Left ventricle myocardium inferior (tissue), 1 donor: Measurements from ENCODE around the gene UBN2. TPM values are rescaled to one million over a fixed set of nuclear protein-coding genes. Genes with fewer than 3 reads are reported as not detected.
"Not testable (repeated sequence)": the region's sequence is repeated elsewhere in the genome, so short reads cannot be mapped to it uniquely, and the experiment has no call there.

Experiments used
- DNase-seq: peaks from one replicate; pipeline ENCODE4 v3.0.0-alpha.2; 2020
- H3K27ac ChIP-seq: fragments of 200-600 bp; replicated peaks from 2 replicates; pipeline ENCODE4 v1.8.0; 2021
- H3K27me3 ChIP-seq: fragments of 200-600 bp; 2 replicates; pipeline ENCODE4 v1.8.0; 2021; ENCODE audit warnings: low read depth
- H3K36me3 ChIP-seq: fragments of 200-600 bp; 2 replicates; pipeline ENCODE4 v1.8.0; 2021
- H3K4me1 ChIP-seq: fragments of 200-600 bp; 2 replicates; pipeline ENCODE4 v1.8.0; 2021
- H3K4me3 ChIP-seq: fragments of 200-600 bp; 2 replicates; pipeline ENCODE4 v1.8.0; 2021; ENCODE audit warnings: mild to moderate bottlenecking, moderate library complexity
- H3K9me3 ChIP-seq: fragments of 200-600 bp; replicated peaks from 2 replicates; pipeline ENCODE4 v1.8.0; 2021
- intact Hi-C: fragments of 100-400 bp; cut with micrococcal nuclease; formaldehyde crosslinking; loops from one replicate; pipeline ENCODE4 v1.11.0; 2022
- total RNA-seq: library from RNA; stranded (reverse); fragmentation: NEBNext Ultra II Directional; extraction: Animal tissue kit (Norgen Biotek cat#: 25700); gene quantifications from one replicate; pipeline ENCODE4 v1.2.1, GENCODE V29; 2021
- TF ChIP-seq, protein P1 (sequence below): fragments of 200-600 bp; IDR thresholded peaks from 2 replicates; pipeline ENCODE4 v1.8.0; 2021; ENCODE audit warnings: antibody characterized with exemption, mild to moderate bottlenecking, borderline replicate concordance
- donor health status: DM: no; HTN: yes; CAD: no; lungs with severe emphysema.

The UBN2 gene
- total RNA-seq, 1 donor from 2014 or later: 14.4 TPM

DNA sequence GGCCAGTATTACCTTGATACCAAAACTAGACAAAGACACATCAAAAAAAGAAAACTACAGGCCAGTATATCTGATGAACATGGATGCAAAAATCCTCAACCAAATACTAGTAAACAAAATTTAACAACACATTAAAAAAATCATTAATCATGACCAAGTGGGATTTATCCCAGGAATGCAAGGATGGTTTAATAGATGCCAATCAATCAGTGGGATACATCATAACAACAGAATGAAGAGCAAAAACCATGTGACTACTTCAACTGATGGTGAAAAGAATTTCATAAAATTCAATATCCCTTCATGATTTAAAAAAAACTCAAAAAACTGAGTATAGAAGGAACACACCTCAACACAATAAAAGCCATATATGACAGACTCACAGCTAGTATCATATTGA is 25.2 kb upstream of the UBN2 start:
- TF ChIP-seq, protein P1, sequence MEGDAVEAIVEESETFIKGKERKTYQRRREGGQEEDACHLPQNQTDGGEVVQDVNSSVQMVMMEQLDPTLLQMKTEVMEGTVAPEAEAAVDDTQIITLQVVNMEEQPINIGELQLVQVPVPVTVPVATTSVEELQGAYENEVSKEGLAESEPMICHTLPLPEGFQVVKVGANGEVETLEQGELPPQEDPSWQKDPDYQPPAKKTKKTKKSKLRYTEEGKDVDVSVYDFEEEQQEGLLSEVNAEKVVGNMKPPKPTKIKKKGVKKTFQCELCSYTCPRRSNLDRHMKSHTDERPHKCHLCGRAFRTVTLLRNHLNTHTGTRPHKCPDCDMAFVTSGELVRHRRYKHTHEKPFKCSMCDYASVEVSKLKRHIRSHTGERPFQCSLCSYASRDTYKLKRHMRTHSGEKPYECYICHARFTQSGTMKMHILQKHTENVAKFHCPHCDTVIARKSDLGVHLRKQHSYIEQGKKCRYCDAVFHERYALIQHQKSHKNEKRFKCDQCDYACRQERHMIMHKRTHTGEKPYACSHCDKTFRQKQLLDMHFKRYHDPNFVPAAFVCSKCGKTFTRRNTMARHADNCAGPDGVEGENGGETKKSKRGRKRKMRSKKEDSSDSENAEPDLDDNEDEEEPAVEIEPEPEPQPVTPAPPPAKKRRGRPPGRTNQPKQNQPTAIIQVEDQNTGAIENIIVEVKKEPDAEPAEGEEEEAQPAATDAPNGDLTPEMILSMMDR: no peak
- H3K36me3 ChIP-seq: no peaks in the 10 kb centered on the region
- H3K9me3 ChIP-seq: peaks cover 41% of the 10 kb centered on the region
- no peak overlapping the region for H3K27ac ChIP-seq
- no peaks in the 10 kb centered on the region for H3K27me3 ChIP-seq
- intact Hi-C loops: no loop called here
- no peak overlapping the region for H3K4me3 ChIP-seq
- no peaks in the 10 kb centered on the region for H3K4me1 ChIP-seq
- no peak for DNase-seq

DNA sequence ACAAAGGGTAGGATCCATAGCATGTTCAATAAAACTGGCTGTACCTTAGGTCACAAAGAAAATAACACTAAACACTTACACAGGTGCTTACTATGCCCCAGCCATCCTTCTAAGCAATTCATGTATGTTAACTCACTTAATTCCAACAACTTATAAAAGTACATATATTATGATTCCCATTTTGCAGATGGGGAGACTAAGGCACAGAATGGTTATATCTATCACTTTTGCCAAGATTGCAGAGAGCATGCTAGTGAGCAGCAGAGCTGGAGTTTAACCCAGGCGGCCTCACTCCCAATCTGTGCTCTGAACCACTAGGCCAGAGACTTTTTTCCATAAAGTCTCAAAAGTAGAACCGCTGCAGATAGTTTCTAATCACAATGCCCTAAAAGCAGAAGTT is 18.9 kb upstream of the UBN2 start:
- H3K27me3 ChIP-seq: no peaks in the 10 kb centered on the region
- H3K9me3 ChIP-seq: peaks cover 20% of the 10 kb centered on the region
- DNase-seq: no peak
- H3K4me1 ChIP-seq: no peaks in the 10 kb centered on the region
- no peak overlapping the region for H3K27ac ChIP-seq
- H3K4me3 ChIP-seq: no peak overlapping the region
- TF ChIP-seq, protein P1: no peak
- H3K36me3 ChIP-seq: no peaks in the 10 kb centered on the region
- intact Hi-C loops: no loop called here

DNA sequence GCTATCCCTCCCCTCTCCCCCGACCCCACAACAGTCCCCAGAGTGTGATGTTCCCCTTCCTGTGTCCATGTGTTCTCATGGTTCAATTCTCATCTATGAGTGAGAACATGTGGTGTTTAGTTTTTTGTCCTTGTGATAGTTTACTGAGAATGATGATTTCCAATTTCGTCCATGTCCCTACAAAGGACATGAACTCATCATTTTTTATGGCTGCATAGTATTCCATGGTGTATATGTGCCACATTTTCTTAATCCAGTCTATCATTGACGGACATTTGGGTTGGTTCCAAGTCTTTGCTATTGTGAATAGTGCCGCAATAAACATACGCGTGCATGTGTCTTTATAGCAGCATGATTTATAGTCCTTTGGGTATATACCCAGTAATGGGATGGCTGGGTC is 17.5 kb upstream of the UBN2 start:
- H3K4me1 ChIP-seq, H3K27me3 ChIP-seq, DNase-seq, H3K36me3 ChIP-seq, intact Hi-C loops, H3K27ac ChIP-seq, H3K4me3 ChIP-seq: not testable (repeated sequence)
- H3K9me3 ChIP-seq: peaks cover 17% of the 10 kb centered on the region

DNA sequence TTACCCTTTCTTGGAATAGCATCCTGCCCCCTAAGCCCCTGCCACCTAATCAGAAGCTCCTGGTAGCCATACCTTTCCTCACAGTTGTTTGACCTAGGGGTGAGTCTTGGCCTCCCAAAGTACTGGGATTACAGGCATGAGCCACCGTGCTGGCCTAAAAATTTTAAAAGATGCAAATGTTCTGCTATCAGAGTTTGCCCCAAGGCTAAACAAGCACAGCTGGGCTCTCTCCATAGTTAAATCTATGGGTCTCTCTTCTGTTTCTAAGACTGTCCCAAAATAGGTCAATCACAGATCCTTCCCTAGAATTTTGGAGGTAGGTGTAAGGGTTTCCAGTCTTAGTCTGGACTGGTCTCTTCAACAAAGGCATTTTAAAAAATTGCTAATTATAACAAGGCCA is 12.9 kb upstream of the UBN2 start:
- Histone ChIP-seq H3K4me1 (no peaks in the 10 kb centered on the region), H3K4me3 (no peak overlapping the region), H3K9me3 (no peaks in the 10 kb centered on the region), H3K36me3 (no peaks in the 10 kb centered on the region), H3K27ac (no peak overlapping the region), H3K27me3 (no peaks in the 10 kb centered on the region)
- TF ChIP-seq, protein P1: no peak
- intact Hi-C loops: no loop called here
- DNase-seq: no peak

DNA sequence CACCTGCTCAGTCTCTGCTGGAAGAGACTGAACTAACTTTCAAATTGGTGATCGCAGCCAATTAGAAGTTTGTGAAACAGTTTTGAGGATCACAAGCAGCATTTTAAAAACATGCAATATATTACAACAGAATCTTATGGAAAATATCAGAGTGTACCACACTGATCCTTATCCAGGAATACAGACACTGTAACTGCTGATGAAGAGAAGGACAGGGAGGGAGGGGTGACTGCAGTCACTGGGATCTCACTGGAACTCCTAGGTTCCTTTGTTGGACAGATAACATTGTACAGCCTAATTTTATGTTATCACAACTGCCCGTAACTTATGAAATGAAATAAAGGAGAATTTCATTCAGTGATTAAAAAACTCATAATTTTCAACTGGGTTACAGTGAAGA is 6.8 kb upstream of the UBN2 start:
- DNase-seq: no peak
- TF ChIP-seq, protein P1: no peak
- no peaks in the 10 kb centered on the region for H3K4me1 ChIP-seq
- no peak overlapping the region for H3K27ac ChIP-seq
- intact Hi-C loops: no loop called here
- H3K4me3 ChIP-seq: no peak overlapping the region
- no peaks in the 10 kb centered on the region for H3K36me3 ChIP-seq
- no peaks in the 10 kb centered on the region for H3K9me3 ChIP-seq
- no peaks in the 10 kb centered on the region for H3K27me3 ChIP-seq

DNA sequence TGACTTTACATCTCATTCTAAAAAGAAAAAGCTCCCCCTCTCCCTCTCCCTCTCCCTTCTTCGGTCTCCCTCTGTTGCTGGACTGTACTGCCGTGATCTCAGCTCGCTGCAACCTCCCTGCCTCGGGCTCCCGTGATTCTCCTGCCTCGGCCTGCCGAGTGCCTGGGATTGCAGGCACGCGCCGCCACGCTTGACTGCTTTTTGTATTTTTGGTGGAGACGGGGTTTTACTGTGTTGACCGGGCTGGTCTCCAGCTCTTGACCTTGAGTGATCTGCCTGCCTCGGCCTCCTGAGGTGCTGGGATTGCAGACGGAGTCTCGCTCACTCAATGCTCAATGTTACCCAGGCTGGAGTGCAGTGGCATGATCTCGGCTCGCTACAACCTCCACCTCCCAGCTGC is 6.2 kb upstream of the UBN2 start:
- intact Hi-C loops, H3K4me1 ChIP-seq, H3K27me3 ChIP-seq, H3K36me3 ChIP-seq, H3K4me3 ChIP-seq, H3K9me3 ChIP-seq, H3K27ac ChIP-seq, DNase-seq: not testable (repeated sequence)

DNA sequence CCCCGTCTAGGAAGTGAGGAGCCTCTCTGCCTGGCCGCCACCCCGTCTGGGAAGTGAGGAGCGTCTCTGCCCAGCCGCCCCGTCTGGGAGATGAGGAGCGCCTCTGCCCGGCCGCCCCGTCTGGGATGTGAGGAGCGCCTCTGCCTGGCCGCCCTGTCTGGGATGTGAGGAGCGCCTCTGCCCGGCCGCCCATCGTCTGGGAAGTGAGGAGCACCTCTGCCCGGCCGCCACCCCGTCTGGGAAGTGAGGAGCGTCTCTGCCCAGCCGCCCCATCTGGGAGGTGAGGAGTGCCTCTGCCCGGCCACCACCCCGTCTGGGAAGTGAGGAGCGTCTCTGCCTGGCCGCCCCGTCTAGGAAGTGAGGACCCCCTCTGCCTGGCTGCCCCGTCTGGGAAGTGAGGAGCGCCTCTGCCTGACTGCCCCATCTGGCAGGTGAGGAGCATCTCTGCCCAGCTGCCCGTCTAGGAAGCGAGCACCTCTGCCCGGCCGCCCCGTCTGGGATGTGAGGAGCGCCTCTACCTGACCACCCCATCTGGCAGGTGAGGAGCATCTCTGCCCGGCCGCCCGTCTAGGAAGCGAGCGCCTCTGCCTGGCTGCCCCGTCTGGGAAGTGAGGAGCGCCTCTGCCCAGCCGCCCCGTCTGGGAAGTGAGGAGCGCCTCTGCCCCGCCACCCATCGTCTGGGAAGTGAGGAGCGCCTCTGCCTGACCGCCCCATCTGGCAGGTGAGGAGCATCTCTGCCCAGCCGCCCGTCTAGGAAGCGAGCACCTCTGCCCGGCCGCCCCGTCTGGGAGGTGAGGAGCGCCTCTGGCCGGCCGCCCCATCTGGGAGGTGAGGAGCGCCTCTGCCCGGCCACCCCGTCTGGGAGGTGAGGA is 5.5 kb upstream of the UBN2 start:
- H3K9me3 ChIP-seq, H3K36me3 ChIP-seq, H3K4me3 ChIP-seq, H3K27ac ChIP-seq, intact Hi-C loops, H3K27me3 ChIP-seq, DNase-seq, H3K4me1 ChIP-seq: not testable (repeated sequence)

DNA sequence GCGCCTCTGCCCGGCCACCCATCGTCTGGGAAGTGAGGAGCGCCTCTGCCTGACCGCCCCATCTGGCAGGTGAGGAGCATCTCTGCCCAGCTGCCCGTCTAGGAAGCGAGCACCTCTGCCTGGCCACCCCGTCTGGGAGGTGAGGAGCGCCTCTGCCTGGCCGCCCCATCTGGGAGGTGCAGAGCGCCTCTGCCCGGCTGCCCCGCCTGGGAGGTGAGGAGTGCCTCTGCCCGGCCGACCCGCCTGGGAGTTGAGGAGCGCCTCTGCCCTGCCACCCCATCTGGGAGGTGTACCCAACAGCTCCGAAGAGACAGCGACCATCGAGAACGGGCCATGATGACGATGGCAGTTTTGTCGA is 4.9 kb upstream of the UBN2 start:
- DNase-seq, H3K9me3 ChIP-seq, H3K4me3 ChIP-seq, H3K36me3 ChIP-seq, H3K27me3 ChIP-seq, intact Hi-C loops, H3K4me1 ChIP-seq, H3K27ac ChIP-seq: not testable (repeated sequence)

DNA sequence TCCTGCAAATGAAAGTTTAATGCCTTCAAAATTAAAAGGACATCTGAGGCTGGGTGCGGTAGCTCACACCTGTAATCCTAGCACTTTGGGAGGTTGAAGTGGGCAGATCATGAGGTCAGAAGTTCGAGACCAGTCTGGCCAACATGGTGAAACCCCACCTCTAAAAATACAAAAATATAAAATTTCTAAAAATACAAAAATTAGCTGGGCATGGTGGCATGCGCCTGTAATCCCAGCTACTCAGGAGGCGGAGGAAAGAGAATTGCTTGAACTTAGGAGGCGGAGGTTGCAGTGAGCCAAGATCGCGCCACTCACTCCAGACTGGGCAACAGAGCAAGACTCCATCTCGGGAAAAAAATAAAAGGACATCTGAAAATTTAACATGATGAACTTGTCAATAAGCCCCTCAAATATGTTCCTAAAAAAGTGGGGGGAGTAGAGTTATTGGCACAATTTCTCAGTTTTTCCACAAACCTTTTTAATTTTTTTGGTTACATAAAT is 4.0 kb upstream of the UBN2 start:
- DNase-seq, H3K27ac ChIP-seq, H3K27me3 ChIP-seq, H3K9me3 ChIP-seq, H3K36me3 ChIP-seq, H3K4me3 ChIP-seq, intact Hi-C loops: not testable (repeated sequence)
- peaks cover 15% of the 10 kb centered on the region for H3K4me1 ChIP-seq
